ENCODE measurements around the gene ABCB11. TPM values are rescaled to one million over a fixed set of nuclear protein-coding genes. Genes with fewer than 3 reads are reported as not detected.
A peak's percentile ranks its signal among the peaks of the same experiment; 100 is the strongest.

Gene ABCB11
- total and polyA plus RNA-seq, 2 of the 4 experiments (the other 2 are of a cell fraction), result not detected

GRCh38 chr2:168890006-168890782, 140.9 kb downstream of the ABCB11 start, which contains the start of gene SPC25:
Gene SPC25 (minus strand): TSS chr2:168890430. CDS start chr2:168889519, 911 bp downstream.
- peak within 1 kb of the TSS; percentile 97 for H2AFZ ChIP-seq (replicated peaks; ENCODE audit: low read length, poor library complexity)
- no peak within 1 kb of the TSS; the same call in 1 of the 2 replicates for H4K91ac ChIP-seq (ENCODE audit: insufficient read depth, low read depth, low read length)
- H4K20me1 ChIP-seq (ENCODE audit: insufficient read depth, low read length), result no peaks in the 10 kb centered on the region
- TF ChIP-seq SMC3 (IDR thresholded peaks at IDR 0.05; ENCODE audit: low read depth, low read length) (no peak), MXI1 (IDR thresholded peaks at IDR 0.05; ENCODE audit: borderline replicate concordance, low read depth, low read length) (0 out of 2 replicates have a peak, but pooled peaks have one; percentile 27), ELK1 (IDR thresholded peaks at IDR 0.05; ENCODE audit: borderline replicate concordance, low read depth, low read length) (no peak), FOS (IDR thresholded peaks at IDR 0.05; ENCODE audit: low read depth, low read length) (peak; percentile 71; the same call in 1 of the 2 replicates), CEBPB (IDR thresholded peaks at IDR 0.05; ENCODE audit: low read depth, low read length) (peak; percentile 41; the same call in 1 of the 2 replicates)
- dilution Hi-C loops (cut with HindIII; ENCODE audit: low sequenced_read_pairs, unreplicated experiment) (no loop called here), intact Hi-C loops (cut with micrococcal nuclease) (no loop called here), in situ Hi-C loops (cut with MboI; ENCODE audit: low sequenced_read_pairs) (loop anchor here (25.0 kb wide), 1 partner anchor 753 kb away; no protein-coding TSS in a partner anchor)
- POLR2A ChIA-PET (ENCODE audit: unreplicated experiment), result no interaction called here
- CTCF ChIA-PET, result no interaction called here
- H4K5ac ChIP-seq (ENCODE audit: low read depth, low read length), result no peak within 1 kb of the TSS
- no peaks in the 10 kb centered on the region for H3K4me1 ChIP-seq (ENCODE audit: control insufficient read depth, insufficient read depth, low read length)
- WGBS, 2 experiments (ENCODE audit: extremely low coverage in 2 of 2, insufficient read length in 1 of 2), result 0% methylated on average over 4 of the region's 38 CpGs; no CpG with 5 or more reads in 1 of the 2 experiments
- peak within 1 kb of the TSS; percentile 77 for H3K4me3 ChIP-seq (ENCODE audit: insufficient read depth, low read depth, low read length)
- H3K18ac ChIP-seq (ENCODE audit: low read depth, low read length), result no peak within 1 kb of the TSS
- H3K23ac ChIP-seq (ENCODE audit: low read depth, low read length), result no peak within 1 kb of the TSS
- H3K9me1 ChIP-seq (ENCODE audit: insufficient read depth, low read length), result no peaks in the 10 kb centered on the region
- no peak within 1 kb of the TSS; the same call in 1 of the 2 replicates for H3K56ac ChIP-seq (ENCODE audit: extremely low read depth, insufficient read depth, low read length)
- no peak within 1 kb of the TSS for H2AK5ac ChIP-seq (ENCODE audit: low read depth, low read length)
- no TSS peak for BruUV-seq (replicated peaks)
- H2BK20ac ChIP-seq (ENCODE audit: low read depth, low read length), result no peak within 1 kb of the TSS
- peak within 1 kb of the TSS; percentile 10 to 37; a peak in 1 of 4 replicates for H4K8ac ChIP-seq (ENCODE audit: low read depth in 2 of 2, low read length in 2 of 2)
- H3K27ac ChIP-seq (ENCODE audit: insufficient read depth, low read length), result peak within 1 kb of the TSS; percentile 21; the same call in 1 of the 2 replicates
- peaks cover 7 to 10% of the 10 kb centered on the region in 2 experiments; a peak in 3 of 4 replicates for H3K79me1 ChIP-seq (ENCODE audit: low read depth in 1 of 2, low read length in 2 of 2)
- H3K4ac ChIP-seq (ENCODE audit: low read depth, low read length), result no peak within 1 kb of the TSS; the same call in none of the 2 replicates
- peak within 1 kb of the TSS; percentile 86 for H3K4me2 ChIP-seq (ENCODE audit: low read depth, low read length)
- H3K14ac ChIP-seq (replicated peaks; ENCODE audit: low read depth, low read length), result no peak within 1 kb of the TSS
- peak within 1 kb of the TSS; percentile 40; the same call in 1 of the 2 replicates for H3K9ac ChIP-seq (ENCODE audit: low read depth, low read length)
- no peak within 1 kb of the TSS for H2BK15ac ChIP-seq (ENCODE audit: low read depth, low read length)
- no peaks in the 10 kb centered on the region for H3K9me3 ChIP-seq (ENCODE audit: control insufficient read depth, insufficient read depth, low read length)
- peak; percentile 100 for ATAC-seq (ENCODE audit: low read depth)
- peak; percentile 85 for DNase-seq
- H2AK9ac ChIP-seq (replicated peaks; ENCODE audit: low read depth, low read length, poor library complexity), result peak within 1 kb of the TSS; percentile 94
- H2BK120ac ChIP-seq (ENCODE audit: low read depth, low read length), result no peak within 1 kb of the TSS
- no peaks in the 10 kb centered on the region for H3K36me3 ChIP-seq (ENCODE audit: control insufficient read depth, insufficient read depth, low read length)
- no peak within 1 kb of the TSS for H2BK5ac ChIP-seq (ENCODE audit: low read depth, low read length, poor library complexity, severe bottlenecking)
- peaks cover 3% of the 10 kb centered on the region; the same call in 1 of the 2 replicates for H3K27me3 ChIP-seq (ENCODE audit: control insufficient read depth, insufficient read depth, low read length)

All from IMR-90 (cell line).